Sigmoid colon (tissue), 7 donors: ENCODE results near the gene FILIP1. TPM values are rescaled to one million over a fixed set of nuclear protein-coding genes. Genes with fewer than 3 reads are reported as not detected.

Experiments
- DNase-seq: peaks from one replicate; pipeline ENCODE4 v3.0.0-alpha.2; 2019
- H3K27ac ChIP-seq, 4 donors: fragments of 200-600 bp; sonication (generic); one replicate each; pipeline ENCODE4 v1.5.1; 2016 to 2019; ENCODE audit warnings: mild to moderate bottlenecking in 1 of 4
- H3K27me3 ChIP-seq, 3 donors: fragments of 200-600 bp; sonication (generic); one replicate each; pipeline ENCODE4 v1.5.1; 2019; ENCODE audit warnings: mild to moderate bottlenecking in 1 of 3
- H3K36me3 ChIP-seq, 4 donors: fragments of 200-600 bp; sonication (generic); one replicate each; pipeline ENCODE4 v1.5.1; 2016 to 2019
- H3K4me1 ChIP-seq, 4 donors: fragments of 200-600 bp; sonication (generic); one replicate each; pipeline ENCODE4 v1.5.1; 2017 to 2019
- H3K4me3 ChIP-seq, 4 donors: fragments of 200-600 bp; sonication (generic); one replicate each; pipeline ENCODE4 v1.5.1; 2017 to 2019; ENCODE audit warnings: mild to moderate bottlenecking in 2 of 4, moderate library complexity in 1 of 4
- H3K9me3 ChIP-seq, 4 donors: fragments of 200-600 bp in 3 of 4; sonication (generic) in 3 of 4; one replicate each; pipeline versions ENCODE4 v1.5.1 to v1.6.1; 2013 to 2019
- CTCF ChIP-seq, 4 experiments: fragments of 450-650 bp in 3 of 4; fragments of 200-600 bp in 1 of 4; IDR thresholded peaks; one replicate each; pipeline ENCODE4 v1.5.1; 2016 to 2019; ENCODE audit warnings: antibody characterized with exemption in 4 of 4, mild to moderate bottlenecking in 3 of 4, moderate library complexity in 2 of 4
- EP300 ChIP-seq, 4 donors: sonication (generic); formaldehyde crosslinking; IDR thresholded peaks; one replicate each; pipeline ENCODE4 v1.6.1; 2017; ENCODE audit warnings: antibody characterized with exemption in 4 of 4
- POLR2A ChIP-seq, 2 donors: fragments of 450-650 bp; IDR thresholded peaks; one replicate each; pipeline ENCODE4 v1.6.1; 2016; ENCODE audit warnings: antibody characterized with exemption in 2 of 2, mild to moderate bottlenecking in 2 of 2, moderate library complexity in 2 of 2
- POLR2AphosphoS5 ChIP-seq, 4 donors: sonication (generic); formaldehyde crosslinking; IDR thresholded peaks; one replicate each; pipeline ENCODE4 v1.6.1; 2017; ENCODE audit warnings: antibody characterized with exemption in 4 of 4
- WGBS, 2 donors: extraction: QIAGEN DNeasy Blood & Tissue Kit; methylation state at CpG; one replicate each; pipeline ENCODE4 v1.1.7; 2013; 5-methylcytosine and 5-hydroxymethylcytosine counted together
- intact Hi-C: fragments of 100-400 bp; cut with DNase I; formaldehyde crosslinking; loops from one replicate; pipeline ENCODE4 v1.15.1; 2023
- polyA plus RNA-seq, 3 donors: library from polyadenylated mRNA; stranded (reverse); fragments of 200-250 nt; gene quantifications; one replicate each; pipeline ENCODE4 v1.2.3, GENCODE V29; 2013
- total RNA-seq, 4 donors: library from RNA; depleted of rRNA; stranded (reverse); fragments of >200 nt; gene quantifications; one replicate each; pipeline ENCODE4 v1.1.0, GENCODE V29; 2016
- donor health status: healthy with polysubstance abuse.
- donor health status: Bipolar disorder and iron deficiency.
- donor health status: healthy.

The FILIP1 gene
- total and polyA plus RNA-seq, 7 donors = 0.46 to 72.8 (median 47.1) TPM

GRCh38 chr6:75377386-75377785 is 116.2 kb downstream of the FILIP1 start:
- H3K27me3 ChIP-seq = no peaks in the 10 kb centered on the region
- 92 to 97% methylated on average over 3 of the region's 3 CpGs for WGBS, 2 donors
- TF ChIP-seq POLR2A (IDR thresholded peaks at IDR 0.05) (no peak), CTCF (IDR thresholded peaks at IDR 0.05) (no peak), EP300 (IDR thresholded peaks at IDR 0.05) (no peak), POLR2AphosphoS5 (IDR thresholded peaks at IDR 0.05) (no peak)

GRCh38 chr6:75376347-75377024 is 117.1 kb downstream of the FILIP1 start:
- TF ChIP-seq EP300 (IDR thresholded peaks at IDR 0.05) (no peak), POLR2A (IDR thresholded peaks at IDR 0.05) (no peak), POLR2AphosphoS5 (IDR thresholded peaks at IDR 0.05) (no peak), CTCF (IDR thresholded peaks at IDR 0.05) (no peak)
- intact Hi-C loops = no loop called here
- WGBS, 2 donors = 34 to 56% methylated on average over 2 of the region's 2 CpGs
- Histone ChIP-seq H3K4me1 (peaks cover 0 to 13% (median 6%) of the 10 kb centered on the region in 4 donors), H3K36me3 (no peaks in the 10 kb centered on the region), H3K4me3 (no peak overlapping the region), H3K27me3 (no peaks in the 10 kb centered on the region), H3K9me3 (no peaks in the 10 kb centered on the region), H3K27ac (no peak overlapping the region)
- DNase-seq = no peak

More at GRCh38 chr6:75377386-75377785, 116.2 kb downstream of the FILIP1 start:
- Histone ChIP-seq H3K36me3 (no peaks in the 10 kb centered on the region), H3K4me3 (no peak overlapping the region), H3K9me3 (no peaks in the 10 kb centered on the region), H3K27ac (no peak overlapping the region), H3K4me1 (peaks cover 0 to 19% (median 11%) of the 10 kb centered on the region in 4 donors)
- no peak for DNase-seq
- intact Hi-C loops = no loop called here

GRCh38 chr6:75374961-75375400 is 118.6 kb downstream of the FILIP1 start:
- Histone ChIP-seq H3K27ac (peak overlapping the region in 2 of 4 donors; percentile 14 to 30), H3K27me3 (no peaks in the 10 kb centered on the region), H3K9me3 (no peaks in the 10 kb centered on the region), H3K4me3 (no peak overlapping the region), H3K36me3 (no peaks in the 10 kb centered on the region), H3K4me1 (peaks cover 0 to 17% (median 8%) of the 10 kb centered on the region in 4 donors)
- 84 to 90% methylated on average over 5 of the region's 5 CpGs for WGBS, 2 donors
- no peak for TF ChIP-seq POLR2AphosphoS5 (IDR thresholded peaks at IDR 0.05)
- no peak for TF ChIP-seq CTCF (IDR thresholded peaks at IDR 0.05)
- no peak for TF ChIP-seq POLR2A (IDR thresholded peaks at IDR 0.05)
- no peak for TF ChIP-seq EP300 (IDR thresholded peaks at IDR 0.05)
- no peak for DNase-seq
- intact Hi-C loops = no loop called here

GRCh38 chr6:75372884-75373283 is 120.7 kb downstream of the FILIP1 start:
- intact Hi-C loops = no loop called here

More at GRCh38 chr6:75372884-75373283, 120.7 kb downstream of the FILIP1 start:
- Histone ChIP-seq H3K36me3 (no peaks in the 10 kb centered on the region), H3K4me3 (no peak overlapping the region), H3K27me3 (no peaks in the 10 kb centered on the region), H3K27ac (no peak overlapping the region), H3K4me1 (peaks cover 0 to 38% (median 27%) of the 10 kb centered on the region in 4 donors), H3K9me3 (no peaks in the 10 kb centered on the region)
- DNase-seq = no peak
- TF ChIP-seq POLR2AphosphoS5 (IDR thresholded peaks at IDR 0.05) = no peak
- TF ChIP-seq POLR2A (IDR thresholded peaks at IDR 0.05) = no peak
- no peak for TF ChIP-seq EP300 (IDR thresholded peaks at IDR 0.05)
- no peak for TF ChIP-seq CTCF (IDR thresholded peaks at IDR 0.05)
